VCaP (cell line): Measurements from ENCODE around the gene PRSS53.

ENCODE experiments used
- H3K27ac ChIP-seq: fragments of 450-650 bp; 2 replicates; pipeline ENCODE4 v1.5.1; 2017
- TF ChIP-seq, protein P1 (sequence below): fragments of 450-650 bp; conservative IDR thresholded peaks from 2 replicates; pipeline ENCODE4 v1.5.1; 2017; ENCODE audit warnings: mild to moderate bottlenecking, moderate library complexity

The PRSS53 gene

DNA sequence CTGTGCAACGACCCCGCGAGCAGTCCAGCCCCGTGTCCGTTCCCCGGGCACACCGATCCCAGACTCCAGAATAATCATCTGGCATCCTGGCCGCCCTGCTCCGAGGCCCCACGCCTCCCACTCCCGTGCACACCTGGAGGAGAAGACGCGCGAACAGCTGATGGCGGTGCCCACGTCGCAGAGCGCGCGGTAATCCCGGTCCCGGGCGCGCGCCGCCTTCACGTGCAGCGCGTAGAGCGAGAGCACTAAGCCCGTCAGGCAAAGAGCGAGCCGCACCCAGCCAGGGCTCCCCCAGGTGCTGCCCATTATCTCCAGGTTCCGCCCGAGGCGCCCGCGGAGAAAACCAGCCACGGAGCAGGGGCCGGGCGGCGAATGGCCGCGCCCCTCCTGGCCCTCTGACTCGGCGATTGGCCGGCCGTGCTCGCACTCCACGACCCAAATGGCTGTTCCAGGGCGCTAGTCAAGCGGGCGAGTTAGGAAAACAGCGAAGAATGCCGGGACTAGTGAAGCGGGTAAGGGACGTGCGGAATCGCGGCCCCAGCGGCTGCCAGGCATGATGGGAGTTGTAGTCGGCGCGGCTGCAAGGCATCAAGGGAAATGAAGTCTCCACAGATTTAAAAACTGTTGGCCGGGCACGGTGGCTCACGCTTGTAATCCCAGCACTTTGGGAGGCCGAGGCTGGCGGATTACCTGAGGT, 5.8 kb upstream of the PRSS53 start, which contains the start of gene VKORC1:
VKORC1 (minus strand) TSS at position 374 of the 697 bp plus-strand sequence; CDS start at position 306, 68 bp downstream.
- TF ChIP-seq, protein P1, sequence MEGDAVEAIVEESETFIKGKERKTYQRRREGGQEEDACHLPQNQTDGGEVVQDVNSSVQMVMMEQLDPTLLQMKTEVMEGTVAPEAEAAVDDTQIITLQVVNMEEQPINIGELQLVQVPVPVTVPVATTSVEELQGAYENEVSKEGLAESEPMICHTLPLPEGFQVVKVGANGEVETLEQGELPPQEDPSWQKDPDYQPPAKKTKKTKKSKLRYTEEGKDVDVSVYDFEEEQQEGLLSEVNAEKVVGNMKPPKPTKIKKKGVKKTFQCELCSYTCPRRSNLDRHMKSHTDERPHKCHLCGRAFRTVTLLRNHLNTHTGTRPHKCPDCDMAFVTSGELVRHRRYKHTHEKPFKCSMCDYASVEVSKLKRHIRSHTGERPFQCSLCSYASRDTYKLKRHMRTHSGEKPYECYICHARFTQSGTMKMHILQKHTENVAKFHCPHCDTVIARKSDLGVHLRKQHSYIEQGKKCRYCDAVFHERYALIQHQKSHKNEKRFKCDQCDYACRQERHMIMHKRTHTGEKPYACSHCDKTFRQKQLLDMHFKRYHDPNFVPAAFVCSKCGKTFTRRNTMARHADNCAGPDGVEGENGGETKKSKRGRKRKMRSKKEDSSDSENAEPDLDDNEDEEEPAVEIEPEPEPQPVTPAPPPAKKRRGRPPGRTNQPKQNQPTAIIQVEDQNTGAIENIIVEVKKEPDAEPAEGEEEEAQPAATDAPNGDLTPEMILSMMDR, result no peak
- H3K27ac ChIP-seq, result peak within 1 kb of the TSS; percentile 76

DNA sequence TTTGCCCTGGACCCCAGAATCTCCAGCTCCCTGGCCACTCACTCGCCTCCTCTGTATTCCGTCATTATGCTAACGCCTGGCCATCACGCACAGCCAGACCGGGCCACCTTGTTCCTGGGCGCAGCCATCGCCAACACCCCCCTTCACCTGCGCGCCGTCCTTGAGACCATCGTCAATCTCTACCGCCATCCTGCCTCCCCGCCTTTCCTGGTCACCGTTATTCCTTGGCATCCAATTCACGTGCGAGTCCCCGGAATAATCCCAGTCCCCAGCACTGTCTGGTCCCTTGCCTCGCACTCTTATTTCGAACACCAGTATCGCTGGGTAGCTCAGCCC, 5.3 kb upstream of the PRSS53 start:
- TF ChIP-seq, protein P1, result no peak
- H3K27ac ChIP-seq, result peak overlapping the region; percentile 76

DNA sequence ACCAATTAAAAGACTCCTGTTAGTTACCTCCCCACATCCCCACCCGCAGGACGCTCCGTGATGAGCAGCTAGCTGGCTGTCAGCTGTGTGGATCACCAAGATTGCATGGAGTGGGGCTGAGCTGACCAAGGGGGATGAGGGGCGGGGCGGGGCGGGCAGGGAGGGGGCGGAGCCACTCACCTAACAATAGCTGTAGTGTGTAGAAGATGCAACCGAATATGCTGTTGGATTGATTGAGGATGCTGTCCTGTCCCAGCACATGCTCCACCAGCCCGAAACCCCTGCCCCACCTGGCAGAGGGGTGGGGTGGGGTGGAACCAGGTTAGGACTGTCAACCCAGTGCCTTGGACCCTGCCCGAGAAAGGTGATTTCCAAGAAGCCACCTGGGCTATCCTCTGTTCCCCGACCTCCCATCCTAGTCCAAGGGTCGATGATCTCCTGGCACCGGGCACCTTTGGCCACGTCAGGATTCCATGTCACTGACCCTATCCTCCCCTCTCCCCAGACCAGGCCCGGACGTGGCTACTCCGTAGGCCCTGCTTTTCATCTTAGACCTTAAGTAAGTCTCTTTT, 4.5 kb upstream of the PRSS53 start:
- TF ChIP-seq, protein P1, result no peak
- H3K27ac ChIP-seq, result peak overlapping the region; percentile 76

DNA sequence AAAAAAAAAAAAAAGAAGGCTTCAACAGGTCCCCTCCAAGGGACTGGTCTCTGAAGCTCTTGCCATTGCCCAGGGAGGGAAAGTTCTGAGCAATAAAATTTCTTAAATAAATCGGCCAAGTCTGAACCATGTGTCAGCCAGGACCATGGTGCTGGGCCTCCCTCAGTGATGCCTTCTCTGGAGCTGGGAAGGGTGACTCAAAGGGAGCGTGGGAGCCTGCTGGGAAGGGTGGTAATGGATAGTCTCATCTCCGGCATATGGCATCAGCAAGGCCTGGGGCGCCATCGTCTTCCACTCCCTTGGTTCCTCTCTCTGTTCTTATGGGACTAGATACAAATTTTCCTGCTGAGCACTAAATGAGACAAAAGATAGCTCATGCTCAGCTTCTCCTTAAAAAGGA, 3.6 kb upstream of the PRSS53 start:
- TF ChIP-seq, protein P1, result no peak
- H3K27ac ChIP-seq, result no peak overlapping the region

DNA sequence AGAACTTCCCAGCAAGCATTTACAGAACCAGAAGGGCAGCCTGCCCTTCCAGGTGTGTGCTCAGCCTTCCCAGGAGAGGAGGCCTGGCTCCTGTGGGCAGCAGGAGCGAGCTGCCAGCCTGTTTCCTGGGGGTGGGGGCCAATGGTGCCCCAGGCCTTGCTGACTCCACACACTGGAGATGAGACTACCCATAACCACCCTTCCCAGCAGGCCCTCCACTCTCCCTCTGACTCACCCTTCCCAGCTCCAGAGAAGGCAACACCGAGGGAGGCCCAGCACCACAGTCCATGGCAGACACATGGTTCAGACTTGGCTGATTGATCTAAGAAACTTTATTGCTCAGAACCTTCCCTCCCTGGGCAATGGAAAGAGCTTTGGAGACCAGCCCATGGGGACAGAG, 1.8 kb upstream of the PRSS53 start:
- TF ChIP-seq, protein P1, result no peak
- H3K27ac ChIP-seq, result no peak overlapping the region

DNA sequence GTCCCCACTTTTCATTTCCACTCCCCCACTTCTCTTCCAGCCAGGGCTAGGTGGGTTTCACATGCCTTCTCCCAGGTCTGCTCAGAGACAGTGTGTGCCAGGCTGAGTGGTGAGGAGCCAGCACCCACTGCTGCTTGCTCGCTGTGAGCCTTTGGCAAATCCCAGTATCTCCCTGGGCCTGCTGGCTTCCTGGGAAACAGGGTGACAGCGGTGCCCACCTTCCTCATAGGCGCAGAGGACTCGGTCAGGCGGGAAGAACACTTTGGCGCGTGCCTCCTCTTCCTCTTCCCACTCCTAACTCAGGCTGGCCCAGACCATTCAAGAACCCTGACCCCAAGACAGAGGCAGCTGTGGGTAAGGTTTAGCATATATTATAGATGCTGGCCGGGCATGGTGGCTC, 456 bp upstream of the PRSS53 start:
- H3K27ac ChIP-seq, result no peak overlapping the region
- TF ChIP-seq, protein P1, result no peak

DNA sequence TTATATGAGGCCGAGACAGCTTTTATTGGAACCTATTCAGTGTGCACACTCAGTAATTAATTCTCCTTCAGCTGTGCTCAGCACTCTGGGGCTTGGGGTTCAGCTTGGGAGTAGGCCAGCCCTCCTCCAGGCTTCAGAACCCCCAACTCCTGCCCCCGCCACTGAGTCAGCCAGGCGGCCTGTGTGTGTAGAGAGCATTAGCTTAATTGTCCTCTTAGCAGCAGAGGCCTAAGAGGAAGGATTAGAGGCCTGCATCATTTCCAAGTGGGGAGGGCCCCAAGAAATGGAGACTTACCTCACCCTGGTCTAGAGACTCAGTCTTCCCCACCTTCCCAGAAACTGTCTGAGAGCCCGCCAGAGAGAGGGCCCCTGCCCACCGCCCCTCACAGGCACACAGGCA, 772 bp downstream of the PRSS53 start:
- TF ChIP-seq, protein P1, result no peak
- H3K27ac ChIP-seq, result no peak overlapping the region
